ENCODE results near the gene IQCF2.

GRCh38 chr3:51886447-51886846 is 25.0 kb downstream of the IQCF2 start:
- TF ChIP-seq CTCF (IDR thresholded peaks at IDR 0.05; ENCODE audit: low read depth, low read length): no peak
- no peak for TF ChIP-seq EZH2phosphoT487 (IDR thresholded peaks at IDR 0.05; ENCODE audit: low read depth)

Data from OCI-LY3 (cell line).